Transverse colon (tissue), 3 donors: ENCODE measurements around the gene SPATA17.

Source experiments
- EP300 ChIP-seq: sonication (generic); formaldehyde crosslinking; IDR thresholded peaks from one replicate; pipeline ENCODE4 v1.6.1; 2017; ENCODE audit warnings: antibody characterized with exemption, low read depth
- POLR2A ChIP-seq: fragments of 450-650 bp; IDR thresholded peaks from one replicate; pipeline ENCODE4 v1.6.1; 2016; ENCODE audit warnings: antibody characterized with exemption, mild to moderate bottlenecking, moderate library complexity
- TF ChIP-seq, protein P1 (sequence below), 5 experiments: fragments of 200-600 bp in 3 of 5; fragments of 450-650 bp in 2 of 5; sonication (generic) in 3 of 5; IDR thresholded peaks; 1 replicate in 2 of 5; 2 replicates in 3 of 5; pipeline ENCODE4 v1.5.1; 2016 to 2017; ENCODE audit warnings: antibody characterized with exemption in 5 of 5, inconsistent platforms in 3 of 5, mild to moderate bottlenecking in 2 of 5, moderate library complexity in 1 of 5

DNA sequence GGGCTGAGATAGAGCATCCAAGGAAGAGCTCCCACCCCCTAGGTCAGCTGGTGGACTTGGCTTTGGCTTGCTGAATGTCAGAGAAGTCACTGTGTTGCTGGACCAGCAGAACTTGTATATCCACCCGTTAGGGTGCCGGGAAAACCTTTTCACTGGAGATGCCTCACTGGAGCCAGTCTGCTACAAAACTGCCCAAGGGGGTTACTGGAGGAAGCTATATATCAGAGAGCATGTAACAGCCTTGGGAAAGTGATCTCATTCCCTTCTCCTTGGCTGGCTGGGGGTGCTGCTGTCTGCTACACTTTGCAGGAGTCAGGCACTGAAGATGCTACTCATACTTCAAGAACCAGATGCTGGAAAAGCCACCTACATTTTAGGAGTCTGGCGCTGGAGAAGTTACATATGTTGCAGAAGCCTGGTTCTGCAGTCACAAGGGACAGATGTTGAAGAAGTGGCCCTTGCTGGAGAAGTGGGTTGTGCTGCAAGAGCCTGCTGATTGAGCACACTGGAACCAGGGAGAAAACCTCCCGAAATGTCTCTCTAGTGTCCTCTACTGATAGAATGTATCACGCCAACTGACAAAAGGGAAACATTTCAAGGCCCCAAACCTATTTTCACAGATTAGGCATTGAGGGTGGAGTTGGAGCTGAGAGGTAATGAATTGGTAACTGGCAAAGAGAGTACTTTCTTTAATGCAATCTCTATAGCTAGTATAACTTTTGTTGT is 250.6 kb downstream of the SPATA17 start:
- TF ChIP-seq, protein P1, sequence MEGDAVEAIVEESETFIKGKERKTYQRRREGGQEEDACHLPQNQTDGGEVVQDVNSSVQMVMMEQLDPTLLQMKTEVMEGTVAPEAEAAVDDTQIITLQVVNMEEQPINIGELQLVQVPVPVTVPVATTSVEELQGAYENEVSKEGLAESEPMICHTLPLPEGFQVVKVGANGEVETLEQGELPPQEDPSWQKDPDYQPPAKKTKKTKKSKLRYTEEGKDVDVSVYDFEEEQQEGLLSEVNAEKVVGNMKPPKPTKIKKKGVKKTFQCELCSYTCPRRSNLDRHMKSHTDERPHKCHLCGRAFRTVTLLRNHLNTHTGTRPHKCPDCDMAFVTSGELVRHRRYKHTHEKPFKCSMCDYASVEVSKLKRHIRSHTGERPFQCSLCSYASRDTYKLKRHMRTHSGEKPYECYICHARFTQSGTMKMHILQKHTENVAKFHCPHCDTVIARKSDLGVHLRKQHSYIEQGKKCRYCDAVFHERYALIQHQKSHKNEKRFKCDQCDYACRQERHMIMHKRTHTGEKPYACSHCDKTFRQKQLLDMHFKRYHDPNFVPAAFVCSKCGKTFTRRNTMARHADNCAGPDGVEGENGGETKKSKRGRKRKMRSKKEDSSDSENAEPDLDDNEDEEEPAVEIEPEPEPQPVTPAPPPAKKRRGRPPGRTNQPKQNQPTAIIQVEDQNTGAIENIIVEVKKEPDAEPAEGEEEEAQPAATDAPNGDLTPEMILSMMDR (IDR thresholded peaks at IDR 0.05) = no peak
- no peak for TF ChIP-seq POLR2A
- no peak for TF ChIP-seq EP300
